Amniotic epithelial cell (primary cell): ENCODE measurements around the gene HAPLN3.

Source experiments
- DNase-seq: peaks from one replicate; pipeline ENCODE4 v3.0.0-alpha.2; 2010; ENCODE audit warnings: low read depth

Gene HAPLN3

DNA sequence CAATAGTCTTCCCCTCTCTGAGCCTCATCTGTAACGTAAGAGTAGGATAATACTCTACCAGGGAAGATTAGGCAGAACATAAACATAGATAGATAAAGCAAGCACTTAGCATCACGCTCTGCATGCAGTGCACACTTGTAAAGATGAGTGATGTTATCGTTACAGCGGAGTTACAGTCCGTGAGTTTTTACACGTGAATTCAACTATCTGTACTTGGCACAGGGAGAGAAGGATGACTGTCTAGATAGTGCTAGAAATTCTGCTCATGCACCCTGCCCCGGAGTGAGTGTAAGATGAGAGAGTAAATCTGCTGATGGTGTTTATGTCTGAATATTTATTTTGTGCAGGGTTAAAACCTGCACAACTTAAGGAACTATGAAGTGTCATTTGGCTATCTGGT is 35.8 kb downstream of the HAPLN3 start:
- no peak for DNase-seq

DNA sequence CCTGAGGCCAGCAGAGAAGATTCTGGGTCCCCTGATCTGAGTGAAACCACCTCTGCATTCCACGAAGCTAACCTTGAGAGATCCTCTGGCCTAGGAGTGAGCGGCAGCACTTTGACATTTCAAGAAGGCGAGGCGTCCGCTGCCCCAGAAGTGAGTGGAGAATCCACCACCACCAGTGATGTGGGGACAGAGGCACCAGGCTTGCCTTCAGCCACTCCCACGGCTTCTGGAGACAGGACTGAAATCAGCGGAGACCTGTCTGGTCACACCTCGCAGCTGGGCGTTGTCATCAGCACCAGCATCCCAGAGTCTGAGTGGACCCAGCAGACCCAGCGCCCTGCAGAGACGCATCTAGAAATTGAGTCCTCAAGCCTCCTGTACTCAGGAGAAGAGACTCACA is 36.4 kb downstream of the HAPLN3 start:
- no peak for DNase-seq

GRCh38 chr15:88852476-88852875 is 42.9 kb downstream of the HAPLN3 start:
- no peak for DNase-seq

- DNase-seq = peak; percentile 46
Measured at GRCh38 chr15:88849376-88850072, 45.8 kb downstream of the HAPLN3 start.

DNA sequence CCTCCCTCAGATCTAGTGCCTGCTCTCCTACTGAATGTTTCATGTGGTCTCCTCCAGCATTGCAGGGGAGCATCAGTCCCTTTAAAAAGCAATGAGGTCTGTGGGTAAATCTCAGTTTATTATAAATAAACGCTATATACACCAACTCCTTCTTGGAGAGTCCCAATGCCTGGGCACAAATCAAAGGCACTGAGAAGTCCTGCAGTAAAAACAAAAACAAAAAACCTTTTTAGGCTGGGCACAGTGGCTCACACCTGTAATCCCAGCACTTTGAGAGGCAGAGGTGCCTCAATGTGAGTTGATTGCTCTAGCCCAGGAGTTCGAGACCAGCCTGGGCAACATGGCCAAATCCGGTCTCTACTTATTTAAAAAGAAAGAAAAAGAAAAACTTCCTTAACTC is 47.1 kb downstream of the HAPLN3 start:
- DNase-seq = no peak

DNA sequence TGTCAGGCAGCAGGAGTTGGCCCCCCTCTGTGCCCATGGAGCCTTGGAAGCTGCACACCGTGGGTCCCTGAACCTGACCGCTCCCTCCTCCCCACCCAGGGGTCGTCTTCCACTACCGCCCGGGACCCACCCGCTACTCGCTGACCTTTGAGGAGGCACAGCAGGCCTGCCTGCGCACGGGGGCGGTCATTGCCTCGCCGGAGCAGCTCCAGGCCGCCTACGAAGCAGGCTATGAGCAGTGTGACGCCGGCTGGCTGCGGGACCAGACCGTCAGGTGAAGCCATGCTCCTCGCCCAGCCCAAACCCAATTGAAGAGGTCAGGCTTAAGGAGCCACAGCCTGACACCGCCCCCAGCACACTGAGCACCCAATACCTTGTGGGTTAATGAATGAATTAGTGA is 48.2 kb downstream of the HAPLN3 start:
- DNase-seq = no peak

GRCh38 chr15:88845616-88846015 is 49.7 kb downstream of the HAPLN3 start:
- DNase-seq = no peak

- no peak for DNase-seq
Measured at GRCh38 chr15:88844749-88845386, 50.5 kb downstream of the HAPLN3 start.

- no peak for DNase-seq
Measured at GRCh38 chr15:88843334-88843733, 52.0 kb downstream of the HAPLN3 start.

GRCh38 chr15:88842156-88842555 is 53.2 kb downstream of the HAPLN3 start:
- no peak for DNase-seq

GRCh38 chr15:88841236-88841635 is 54.1 kb downstream of the HAPLN3 start:
- DNase-seq = no peak

- DNase-seq = no peak
Measured at GRCh38 chr15:88839961-88840360, 55.4 kb downstream of the HAPLN3 start.

DNA sequence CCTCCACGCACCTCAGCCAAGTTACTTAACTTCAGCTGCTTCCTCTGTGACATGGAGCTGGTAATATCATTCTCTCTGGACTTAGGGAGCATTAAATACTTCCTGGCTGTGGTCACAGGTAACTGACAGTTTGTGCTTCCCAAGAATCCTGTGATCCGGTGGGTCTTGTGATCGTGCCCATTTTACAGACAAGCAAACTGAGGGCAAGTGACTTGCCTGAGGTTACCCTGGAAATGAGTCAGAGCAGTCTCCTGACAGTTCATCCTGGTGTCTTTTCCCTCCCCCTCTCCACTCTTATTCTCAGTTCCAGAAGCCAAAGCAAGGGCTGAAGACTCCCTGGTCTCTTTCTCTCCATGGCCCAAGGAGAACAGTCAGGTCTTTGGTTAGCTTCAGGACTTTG is 56.2 kb downstream of the HAPLN3 start:
- DNase-seq = no peak

- no peak for DNase-seq
Measured at GRCh38 chr15:88838667-88839066, 56.7 kb downstream of the HAPLN3 start.

GRCh38 chr15:88835646-88836045 is 59.7 kb downstream of the HAPLN3 start:
- DNase-seq = no peak

- peak; percentile 9 for DNase-seq
Measured at GRCh38 chr15:88835119-88835518, 60.2 kb downstream of the HAPLN3 start.

DNA sequence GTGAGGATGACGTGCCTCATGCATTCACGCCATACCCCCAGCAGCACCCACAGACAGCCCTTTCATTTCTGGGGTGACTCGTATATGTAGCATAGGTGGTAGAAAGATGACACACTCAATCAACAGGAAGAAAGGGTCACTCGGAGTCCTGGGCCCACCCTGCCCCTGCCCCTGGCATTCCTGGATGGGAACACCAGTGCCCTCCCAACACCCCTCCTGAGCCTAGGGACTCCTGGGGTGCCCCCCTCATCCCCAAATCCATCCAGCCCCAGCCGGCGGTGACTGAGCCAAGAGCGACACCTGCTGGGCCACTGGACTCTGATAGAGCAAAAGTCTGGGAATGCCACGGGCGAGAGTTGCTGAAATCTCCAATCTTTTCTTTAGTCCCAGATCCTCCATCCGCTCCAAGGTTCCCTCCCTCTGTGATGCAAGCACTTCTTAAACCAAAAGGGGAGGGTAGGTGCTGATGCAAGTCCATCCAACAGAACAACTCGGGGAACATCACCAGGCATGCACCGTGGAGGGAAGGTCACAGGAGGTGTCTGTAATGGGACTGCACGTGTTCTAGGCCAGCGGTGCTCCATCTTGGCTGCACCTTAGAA is 61.0 kb downstream of the HAPLN3 start:
- DNase-seq = peak; percentile 20

- DNase-seq = no peak
Measured at GRCh38 chr15:88833731-88834100, 61.6 kb downstream of the HAPLN3 start.

GRCh38 chr15:88832820-88833730 is 62.3 kb downstream of the HAPLN3 start:
- no peak for DNase-seq

GRCh38 chr15:88830016-88830415 is 65.3 kb downstream of the HAPLN3 start:
- no peak for DNase-seq

DNA sequence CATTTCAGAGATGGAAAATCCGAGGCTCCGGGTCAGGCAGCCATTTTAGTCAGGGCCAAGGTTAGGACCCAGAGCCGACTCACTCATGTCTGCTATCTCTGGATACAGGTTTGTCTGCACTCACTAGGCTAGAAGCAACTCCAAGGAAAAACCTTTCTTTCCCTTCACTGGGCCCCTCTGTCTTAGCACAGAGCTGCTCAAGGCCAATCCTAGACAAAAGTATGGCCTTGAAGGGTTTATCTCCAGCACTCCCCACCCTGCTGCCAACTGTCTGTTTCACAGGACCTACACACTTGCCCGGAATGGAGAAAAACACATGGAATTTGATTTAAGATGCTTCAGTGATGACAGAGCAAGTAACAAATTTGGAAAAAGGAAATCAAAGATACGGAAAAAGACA is 66.6 kb downstream of the HAPLN3 start:
- DNase-seq = peak; percentile 50
